ENCODE data around the gene ZRSR2. TPM values are rescaled to one million over a fixed set of nuclear protein-coding genes. Genes with fewer than 3 reads are reported as not detected.

ZRSR2 gene
- polyA plus RNA-seq, 1 of the 3 experiments (the other 2 are of a cell fraction), result 14.3 TPM

- WGBS (ENCODE audit: low lambda C conversion rate), result 94% methylated on average over 3 of the region's 3 CpGs
- Histone ChIP-seq H2AFZ (ENCODE audit: low read depth) (no peak overlapping the region), H3K4me2 (no peak overlapping the region), H3K79me2 (ENCODE audit: insufficient read depth) (no peaks in the 10 kb centered on the region), H4K20me1 (ENCODE audit: insufficient read depth) (no peaks in the 10 kb centered on the region), H3K9me3 (no peaks in the 10 kb centered on the region), H3K27me3 (ENCODE audit: insufficient read depth) (no peaks in the 10 kb centered on the region), H3K9me2 (no peaks in the 10 kb centered on the region), H3K9ac (no peak overlapping the region), H3K27ac (ENCODE audit: low read depth in 2 of 2, low read length in 1 of 2) (no peak overlapping the region), H3K4me1 (ENCODE audit: control insufficient read depth in 1 of 2, insufficient read depth in 2 of 2, low read depth in 1 of 2, low read length in 1 of 2) (no peaks in the 10 kb centered on the region; a peak in 2 of 4 replicates), H3F3A (replicated peaks; ENCODE audit: insufficient read depth) (no peaks in the 10 kb centered on the region), H3K36me3 (replicated peaks in 1 of 2; ENCODE audit: control insufficient read depth in 1 of 2, insufficient read depth in 2 of 2, low read length in 1 of 2) (peaks cover 3 to 6% of the 10 kb centered on the region in 2 experiments), H3K4me3 (ENCODE audit: low read depth in 2 of 2, low read length in 1 of 2) (no peak overlapping the region)
- ChIA-PET POLR2A (no interaction called here), CTCF (interaction anchor here (1.6 kb wide), 1 partner anchor 36 kb away, joined by 3 read pairs; no protein-coding TSS in a partner anchor)
- no peak for TF ChIP-seq TEAD4 (IDR thresholded peaks at IDR 0.05; ENCODE audit: borderline replicate concordance, insufficient read depth)
- TF ChIP-seq SIN3A (IDR thresholded peaks at IDR 0.05; ENCODE audit: borderline replicate concordance, low read depth, low read length), result no peak
- no peak for TF ChIP-seq RAD21 (IDR thresholded peaks at IDR 0.05; ENCODE audit: low read length)
- TF ChIP-seq RXRA (IDR thresholded peaks at IDR 0.05; ENCODE audit: borderline replicate concordance, low read depth), result no peak
- no peak for TF ChIP-seq RCOR1 (IDR thresholded peaks at IDR 0.05; ENCODE audit: low read length)
- TF ChIP-seq YY1 (IDR thresholded peaks at IDR 0.05; ENCODE audit: low read depth), result no peak
- no peak for TF ChIP-seq MAX (IDR thresholded peaks at IDR 0.05; ENCODE audit: low read depth)
- TF ChIP-seq POLR2AphosphoS5 (IDR thresholded peaks at IDR 0.05; ENCODE audit: low read depth, low read length), result no peak
- no peak for TF ChIP-seq TAF1 (IDR thresholded peaks at IDR 0.05; ENCODE audit: borderline replicate concordance, low read depth, low read length)
- TF ChIP-seq TCF12 (IDR thresholded peaks at IDR 0.05), result no peak
- TF ChIP-seq ZBTB33 (IDR thresholded peaks at IDR 0.05; ENCODE audit: borderline replicate concordance, low read depth), result no peak
- TF ChIP-seq NFIC (IDR thresholded peaks at IDR 0.05; ENCODE audit: borderline replicate concordance), result no peak
- TF ChIP-seq CHD2 (IDR thresholded peaks at IDR 0.05; ENCODE audit: low read length, partially characterized antibody), result no peak
- DNase-seq, result no peak
Observed at GRCh38 chrX:15748841-15749240, 41.4 kb upstream of the ZRSR2 start.

GRCh38 chrX:15749642-15750610 lies 40.4 kb upstream of the ZRSR2 start:
- Histone ChIP-seq H3K27me3 (ENCODE audit: insufficient read depth) (no peaks in the 10 kb centered on the region), H3K4me3 (ENCODE audit: low read depth in 2 of 2, low read length in 1 of 2) (no peak overlapping the region), H3K27ac (ENCODE audit: low read depth in 2 of 2, low read length in 1 of 2) (no peak overlapping the region), H3K9me2 (no peaks in the 10 kb centered on the region), H4K20me1 (ENCODE audit: insufficient read depth) (no peaks in the 10 kb centered on the region), H3K9ac (no peak overlapping the region), H3K4me1 (ENCODE audit: control insufficient read depth in 1 of 2, insufficient read depth in 2 of 2, low read depth in 1 of 2, low read length in 1 of 2) (peaks cover 0 to under 1% of the 10 kb centered on the region in 2 experiments; a peak in 2 of 4 replicates), H2AFZ (ENCODE audit: low read depth) (no peak overlapping the region), H3K36me3 (replicated peaks in 1 of 2; ENCODE audit: control insufficient read depth in 1 of 2, insufficient read depth in 2 of 2, low read length in 1 of 2) (peaks cover 3 to 6% of the 10 kb centered on the region in 2 experiments), H3K79me2 (ENCODE audit: insufficient read depth) (no peaks in the 10 kb centered on the region), H3K9me3 (no peaks in the 10 kb centered on the region), H3F3A (replicated peaks; ENCODE audit: insufficient read depth) (no peaks in the 10 kb centered on the region), H3K4me2 (no peak overlapping the region)
- DNase-seq, result no peak
- WGBS (ENCODE audit: low lambda C conversion rate), result 95% methylated on average over 7 of the region's 7 CpGs
- POLR2A ChIA-PET, result no interaction called here
- TF ChIP-seq SIN3A (IDR thresholded peaks at IDR 0.05; ENCODE audit: borderline replicate concordance, low read depth, low read length) (no peak), NFIC (IDR thresholded peaks at IDR 0.05; ENCODE audit: borderline replicate concordance) (no peak), ELF1 (IDR thresholded peaks at IDR 0.05) (no peak), FOXJ3 (CRISPR knock-in tag; IDR thresholded peaks at IDR 0.05) (no peak), USF1 (IDR thresholded peaks at IDR 0.05; ENCODE audit: borderline replicate concordance, low read depth) (no peak), RXRA (IDR thresholded peaks at IDR 0.05; ENCODE audit: borderline replicate concordance, low read depth) (no peak), GABPA (IDR thresholded peaks at IDR 0.05; ENCODE audit: low read depth) (no peak), RAD21 (IDR thresholded peaks at IDR 0.05; ENCODE audit: low read length) (no peak), POLR2AphosphoS5 (IDR thresholded peaks at IDR 0.05; ENCODE audit: low read depth, low read length) (no peak), YY1 (IDR thresholded peaks at IDR 0.05; ENCODE audit: low read depth) (no peak), EZH2phosphoT487 (IDR thresholded peaks at IDR 0.05; ENCODE audit: borderline replicate concordance, low read depth) (no peak), JUND (IDR thresholded peaks at IDR 0.05) (no peak), ZBTB33 (IDR thresholded peaks at IDR 0.05; ENCODE audit: borderline replicate concordance, low read depth) (no peak), TCF12 (IDR thresholded peaks at IDR 0.05) (no peak)
- CTCF ChIA-PET, result interaction anchor here (0.6 to 1.6 kb wide), 2 partner anchors 35 to 251 kb away, joined by 3 read pairs; no protein-coding TSS in a partner anchor
